NCI-H748 treated with DMSO at 0.1 percent for 48 hours (cell line): ENCODE measurements around the gene DLGAP1.
"Not testable (repeated sequence)": the region's sequence is repeated elsewhere in the genome, so short reads cannot be mapped to it uniquely, and the experiment has no call there.

Experiments
- DNase-seq: peaks from one replicate; lab custom pipeline; 2025; lab: John Stamatoyannopoulos, UW

Gene DLGAP1

GRCh38 chr18:3624935-3625741, 830.0 kb downstream of the DLGAP1 start:
- no peak for DNase-seq

GRCh38 chr18:3624546-3624934, 830.6 kb downstream of the DLGAP1 start:
- DNase-seq: no peak

- DNase-seq: no peak
Measured at GRCh38 chr18:3623769-3624545, 831.1 kb downstream of the DLGAP1 start.

- DNase-seq: no peak
Measured at GRCh38 chr18:3620146-3621119, 834.7 kb downstream of the DLGAP1 start.

- DNase-seq: no peak
Measured at GRCh38 chr18:3619746-3620145, 835.4 kb downstream of the DLGAP1 start.

GRCh38 chr18:3619222-3619621, 835.9 kb downstream of the DLGAP1 start:
- no peak for DNase-seq

- DNase-seq: no peak
Measured at GRCh38 chr18:3616744-3617143, 838.4 kb downstream of the DLGAP1 start.

GRCh38 chr18:3616142-3616541, 839.0 kb downstream of the DLGAP1 start:
- DNase-seq: no peak

GRCh38 chr18:3615374-3615985, 839.6 kb downstream of the DLGAP1 start:
- no peak for DNase-seq

- DNase-seq: no peak
Measured at GRCh38 chr18:3612315-3612714, 842.8 kb downstream of the DLGAP1 start.

- DNase-seq: no peak
Measured at GRCh38 chr18:3611313-3612090, 843.6 kb downstream of the DLGAP1 start.

- DNase-seq: no peak
Measured at GRCh38 chr18:3610813-3611212, 844.3 kb downstream of the DLGAP1 start.

GRCh38 chr18:3610188-3610708, 844.9 kb downstream of the DLGAP1 start:
- DNase-seq: no peak

GRCh38 chr18:3608488-3608887, 846.6 kb downstream of the DLGAP1 start:
- DNase-seq: no peak

- not testable (repeated sequence) for DNase-seq
Measured at GRCh38 chr18:3608099-3608453, 847.0 kb downstream of the DLGAP1 start.

GRCh38 chr18:3607309-3608098, 847.6 kb downstream of the DLGAP1 start:
- DNase-seq: no peak

GRCh38 chr18:3606863-3607262, 848.2 kb downstream of the DLGAP1 start:
- DNase-seq: not testable (repeated sequence)

GRCh38 chr18:3605954-3606443, 849.1 kb downstream of the DLGAP1 start:
- DNase-seq: no peak

GRCh38 chr18:3605486-3605952, 849.6 kb downstream of the DLGAP1 start:
- DNase-seq: no peak
